ENCODE data around the gene NOP58.
A peak's percentile ranks its signal among the peaks of the same experiment; 100 is the strongest.

Gene NOP58

DNA sequence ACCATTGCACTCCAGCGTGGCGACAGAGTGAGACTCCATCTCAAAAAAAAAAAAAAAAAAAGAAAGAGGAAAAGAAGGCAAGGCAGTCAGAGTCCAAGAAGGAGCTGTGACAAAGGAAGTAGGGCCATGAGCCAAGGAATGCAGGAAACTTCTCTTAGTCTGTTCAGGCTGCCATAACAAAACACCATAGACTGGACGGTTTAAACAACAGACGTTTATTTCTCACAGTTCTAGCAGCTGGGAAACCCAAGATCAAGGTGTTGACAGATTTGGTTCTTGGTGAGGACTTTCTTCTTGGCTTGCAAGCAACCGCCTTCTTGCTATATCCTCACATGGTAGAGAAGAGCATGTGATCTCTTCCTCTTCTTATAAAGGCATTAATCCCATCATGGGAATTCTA, 14.1 kb upstream of the NOP58 start:
- Histone ChIP-seq H3K27ac (ENCODE audit: low read depth, low read length) (no peak overlapping the region), H3K27me3 (ENCODE audit: control insufficient read depth, low read length) (peaks cover 3% of the 10 kb centered on the region; the same call in 1 of the 2 replicates)
- TF ChIP-seq, protein P1, sequence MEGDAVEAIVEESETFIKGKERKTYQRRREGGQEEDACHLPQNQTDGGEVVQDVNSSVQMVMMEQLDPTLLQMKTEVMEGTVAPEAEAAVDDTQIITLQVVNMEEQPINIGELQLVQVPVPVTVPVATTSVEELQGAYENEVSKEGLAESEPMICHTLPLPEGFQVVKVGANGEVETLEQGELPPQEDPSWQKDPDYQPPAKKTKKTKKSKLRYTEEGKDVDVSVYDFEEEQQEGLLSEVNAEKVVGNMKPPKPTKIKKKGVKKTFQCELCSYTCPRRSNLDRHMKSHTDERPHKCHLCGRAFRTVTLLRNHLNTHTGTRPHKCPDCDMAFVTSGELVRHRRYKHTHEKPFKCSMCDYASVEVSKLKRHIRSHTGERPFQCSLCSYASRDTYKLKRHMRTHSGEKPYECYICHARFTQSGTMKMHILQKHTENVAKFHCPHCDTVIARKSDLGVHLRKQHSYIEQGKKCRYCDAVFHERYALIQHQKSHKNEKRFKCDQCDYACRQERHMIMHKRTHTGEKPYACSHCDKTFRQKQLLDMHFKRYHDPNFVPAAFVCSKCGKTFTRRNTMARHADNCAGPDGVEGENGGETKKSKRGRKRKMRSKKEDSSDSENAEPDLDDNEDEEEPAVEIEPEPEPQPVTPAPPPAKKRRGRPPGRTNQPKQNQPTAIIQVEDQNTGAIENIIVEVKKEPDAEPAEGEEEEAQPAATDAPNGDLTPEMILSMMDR (IDR thresholded peaks at IDR 0.05; ENCODE audit: low read depth, low read length, poor library complexity, severe bottlenecking) = no peak
- no peak for TF ChIP-seq EZH2phosphoT487 (IDR thresholded peaks at IDR 0.05; ENCODE audit: borderline replicate concordance, low read length)

DNA sequence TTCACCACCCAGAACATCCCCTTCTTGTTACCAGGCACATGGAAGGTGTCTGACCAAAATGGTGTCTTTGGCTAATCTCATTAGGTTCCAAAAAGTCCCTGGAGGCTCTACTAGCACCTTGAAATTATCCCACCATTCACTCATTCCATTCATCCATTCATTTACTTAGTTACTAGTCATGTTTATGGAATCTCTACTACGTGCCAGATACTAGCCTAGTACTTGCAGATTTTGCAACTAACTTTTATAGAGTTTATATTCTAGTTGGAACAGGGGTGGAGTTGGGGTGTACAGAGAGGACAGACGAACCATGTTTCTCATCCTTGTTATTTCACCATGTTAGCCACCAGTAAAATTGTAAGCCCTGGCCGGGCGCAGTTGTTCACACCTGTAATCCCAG, 4.0 kb upstream of the NOP58 start:
- H3K4me3 ChIP-seq (ENCODE audit: low read length) = no peak overlapping the region
- H3K79me2 ChIP-seq (ENCODE audit: control insufficient read depth, low read length) = peaks cover 16% of the 10 kb centered on the region
- H3K4me1 ChIP-seq (ENCODE audit: control insufficient read depth, low read length) = peaks cover 16% of the 10 kb centered on the region
- no peaks in the 10 kb centered on the region for H3K9me2 ChIP-seq (replicated peaks; ENCODE audit: control insufficient read depth, low read length)
- no peak for TF ChIP-seq EZH2phosphoT487 (IDR thresholded peaks at IDR 0.05; ENCODE audit: borderline replicate concordance, low read length)
- TF ChIP-seq, protein P1 (IDR thresholded peaks at IDR 0.05; ENCODE audit: low read depth, low read length, poor library complexity, severe bottlenecking) = no peak
- H3K27ac ChIP-seq (ENCODE audit: low read depth, low read length) = no peak overlapping the region
- no peaks in the 10 kb centered on the region for H4K20me1 ChIP-seq (ENCODE audit: control insufficient read depth, insufficient read depth, low read depth, low read length)
- no peaks in the 10 kb centered on the region for H3K9me3 ChIP-seq (ENCODE audit: control insufficient read depth, insufficient read depth, low read length)
- H3K27me3 ChIP-seq (ENCODE audit: control insufficient read depth, low read length) = no peaks in the 10 kb centered on the region
- H3F3A ChIP-seq (ENCODE audit: control insufficient read depth, insufficient read depth) = peaks cover 3% of the 10 kb centered on the region; the same call in 1 of the 2 replicates
- H3K4me2 ChIP-seq (ENCODE audit: low read length) = no peak overlapping the region
- peaks cover 9% of the 10 kb centered on the region for H3K36me3 ChIP-seq (ENCODE audit: control insufficient read depth, low read length)

More for the DNA sequence above, 14.1 kb upstream of the NOP58 start:
- H3K9me3 ChIP-seq (ENCODE audit: control insufficient read depth, insufficient read depth, low read length) = no peaks in the 10 kb centered on the region
- H4K20me1 ChIP-seq (ENCODE audit: control insufficient read depth, insufficient read depth, low read depth, low read length) = no peaks in the 10 kb centered on the region
- H3K4me1 ChIP-seq (ENCODE audit: control insufficient read depth, low read length) = no peaks in the 10 kb centered on the region
- H3K4me2 ChIP-seq (ENCODE audit: low read length) = no peak overlapping the region
- H3K4me3 ChIP-seq (ENCODE audit: low read length) = no peak overlapping the region
- no peaks in the 10 kb centered on the region for H3K79me2 ChIP-seq (ENCODE audit: control insufficient read depth, low read length)
- no peaks in the 10 kb centered on the region for H3F3A ChIP-seq (ENCODE audit: control insufficient read depth, insufficient read depth)
- H3K9me2 ChIP-seq (replicated peaks; ENCODE audit: control insufficient read depth, low read length) = no peaks in the 10 kb centered on the region
- H3K36me3 ChIP-seq (ENCODE audit: control insufficient read depth, low read length) = no peaks in the 10 kb centered on the region

DNA sequence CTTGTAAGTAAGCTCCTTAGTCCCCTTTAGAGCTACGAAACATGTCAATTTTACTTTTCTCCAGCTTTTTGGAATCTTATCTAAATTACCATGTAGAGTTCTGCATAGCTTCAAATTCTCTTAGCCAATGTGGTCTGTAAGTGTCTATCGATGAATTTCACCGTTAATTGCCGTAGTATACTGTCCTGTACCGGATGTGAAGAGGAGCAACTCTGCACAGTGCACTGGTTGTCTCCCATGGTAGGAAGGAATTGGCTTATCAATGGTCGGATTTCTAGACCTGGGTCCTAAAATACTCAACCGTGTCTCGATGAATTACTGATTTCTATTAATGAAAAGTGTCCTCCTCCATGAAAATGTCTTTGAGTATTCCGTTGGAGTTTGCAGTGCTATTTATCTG, 1.9 kb downstream of the NOP58 start:
- H3K4me1 ChIP-seq (ENCODE audit: control insufficient read depth, low read length) = peaks cover 47% of the 10 kb centered on the region
- peaks cover 60% of the 10 kb centered on the region for H3K36me3 ChIP-seq (ENCODE audit: control insufficient read depth, low read length)
- H3K79me2 ChIP-seq (ENCODE audit: control insufficient read depth, low read length) = peaks cover 75% of the 10 kb centered on the region
- peaks cover 48% of the 10 kb centered on the region for H4K20me1 ChIP-seq (ENCODE audit: control insufficient read depth, insufficient read depth, low read depth, low read length)
- H3K4me3 ChIP-seq (ENCODE audit: low read length) = peak overlapping the region; percentile 95
- no peaks in the 10 kb centered on the region for H3K9me3 ChIP-seq (ENCODE audit: control insufficient read depth, insufficient read depth, low read length)
- H3K9me2 ChIP-seq (replicated peaks; ENCODE audit: control insufficient read depth, low read length) = no peaks in the 10 kb centered on the region
- peaks cover 6% of the 10 kb centered on the region for H3F3A ChIP-seq (ENCODE audit: control insufficient read depth, insufficient read depth)
- H3K4me2 ChIP-seq (ENCODE audit: low read length) = peak overlapping the region; percentile 95
- H3K27ac ChIP-seq (ENCODE audit: low read depth, low read length) = peak overlapping the region; percentile 84; the same call in 1 of the 2 replicates
- H3K27me3 ChIP-seq (ENCODE audit: control insufficient read depth, low read length) = no peaks in the 10 kb centered on the region
- TF ChIP-seq, protein P1 (IDR thresholded peaks at IDR 0.05; ENCODE audit: low read depth, low read length, poor library complexity, severe bottlenecking) = no peak
- no peak for TF ChIP-seq EZH2phosphoT487 (IDR thresholded peaks at IDR 0.05; ENCODE audit: borderline replicate concordance, low read length)

Data from DOHH2 (cell line).